K562 (cell line): ENCODE data around the gene MTARC2.

ENCODE experiments used
- ESRRA ChIP-seq: fragments of 450-650 bp; IDR thresholded peaks from 2 replicates; pipeline ENCODE4 v1.6.1; 2014; ENCODE audit warnings: low read depth, mild to moderate bottlenecking, moderate library complexity, borderline replicate concordance
- ETV5 ChIP-seq: sonication (generic); formaldehyde crosslinking; IDR thresholded peaks from 2 replicates; pipeline ENCODE4 v1.4.0; 2020; ENCODE audit warnings: low read depth, mild to moderate bottlenecking, missing genetic modification reagents
- MYC ChIP-seq, 2 experiments: fragments of 250-450 bp in 1 of 2; sonication (Bioruptor Pico) in 1 of 2; IDR thresholded peaks; 2 replicates each; pipeline versions ENCODE4 v1.5.1 to v1.6.1; 2012 to 2021; ENCODE audit warnings: low read depth in 2 of 2, borderline replicate concordance in 1 of 2, improper control_type of control experiment in 1 of 2, low read length in 1 of 2, mild to moderate bottlenecking in 1 of 2, moderate library complexity in 1 of 2
- TF ChIP-seq, protein P1 (sequence below), 2 experiments: fragments of 450-650 bp; formaldehyde crosslinking in 1 of 2; IDR thresholded peaks; 2 replicates each; pipeline versions ENCODE4 v1.4.0 to v1.6.1; 2014 to 2020; ENCODE audit warnings: mild to moderate bottlenecking in 2 of 2, borderline replicate concordance in 1 of 2, low read depth in 1 of 2
- TF ChIP-seq, protein P2 (sequence below): fragments of 250-450 bp; sonication (Bioruptor Pico); IDR thresholded peaks from 2 replicates; pipeline ENCODE4 v1.9.0; 2021; ENCODE audit warnings: mild to moderate bottlenecking
- TF ChIP-seq, protein P3 (sequence below), 3 experiments: IDR thresholded peaks in 2 of 3; conservative IDR thresholded peaks in 1 of 3; 2 replicates each; pipeline ENCODE4 v1.5.1; 2011 to 2012; ENCODE audit warnings: low read length in 3 of 3, mild to moderate bottlenecking in 3 of 3, control low read depth in 2 of 3, improper control_type of control experiment in 1 of 3, inconsistent platforms in 1 of 3, low read depth in 1 of 3, mixed read lengths in 1 of 3, moderate library complexity in 1 of 3; ENCODE audit not compliant: insufficient read depth in 2 of 3
- TF ChIP-seq, protein P4 (sequence below), 2 experiments: IDR thresholded peaks in 1 of 2; conservative IDR thresholded peaks in 1 of 2; 2 replicates each; pipeline ENCODE4 v1.6.1; 2016; ENCODE audit warnings: low read depth in 2 of 2, mild to moderate bottlenecking in 1 of 2, missing compliant biosample characterization in 1 of 2, missing genetic modification characterization in 1 of 2, moderate library complexity in 1 of 2

DNA sequence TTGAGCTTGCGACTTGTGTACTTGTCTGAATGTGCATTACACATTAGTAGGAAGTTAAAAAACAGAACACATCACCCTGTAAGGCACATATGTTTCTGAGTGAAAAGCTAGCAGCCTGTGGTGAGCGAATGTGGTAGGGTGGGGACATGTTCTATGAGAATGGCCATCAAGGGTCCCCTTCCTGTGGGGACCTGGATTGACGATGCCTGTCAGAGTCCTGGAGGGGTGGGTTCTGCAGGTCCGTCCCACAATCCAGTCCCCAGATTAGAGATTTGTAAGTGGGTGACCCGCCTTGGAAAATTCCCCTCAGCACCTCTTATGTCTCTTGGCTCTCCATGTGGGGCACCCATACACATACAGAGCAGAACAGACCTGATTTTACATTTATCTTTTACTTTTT lies 78.6 kb downstream of the MTARC2 start:
- TF ChIP-seq, protein P1, sequence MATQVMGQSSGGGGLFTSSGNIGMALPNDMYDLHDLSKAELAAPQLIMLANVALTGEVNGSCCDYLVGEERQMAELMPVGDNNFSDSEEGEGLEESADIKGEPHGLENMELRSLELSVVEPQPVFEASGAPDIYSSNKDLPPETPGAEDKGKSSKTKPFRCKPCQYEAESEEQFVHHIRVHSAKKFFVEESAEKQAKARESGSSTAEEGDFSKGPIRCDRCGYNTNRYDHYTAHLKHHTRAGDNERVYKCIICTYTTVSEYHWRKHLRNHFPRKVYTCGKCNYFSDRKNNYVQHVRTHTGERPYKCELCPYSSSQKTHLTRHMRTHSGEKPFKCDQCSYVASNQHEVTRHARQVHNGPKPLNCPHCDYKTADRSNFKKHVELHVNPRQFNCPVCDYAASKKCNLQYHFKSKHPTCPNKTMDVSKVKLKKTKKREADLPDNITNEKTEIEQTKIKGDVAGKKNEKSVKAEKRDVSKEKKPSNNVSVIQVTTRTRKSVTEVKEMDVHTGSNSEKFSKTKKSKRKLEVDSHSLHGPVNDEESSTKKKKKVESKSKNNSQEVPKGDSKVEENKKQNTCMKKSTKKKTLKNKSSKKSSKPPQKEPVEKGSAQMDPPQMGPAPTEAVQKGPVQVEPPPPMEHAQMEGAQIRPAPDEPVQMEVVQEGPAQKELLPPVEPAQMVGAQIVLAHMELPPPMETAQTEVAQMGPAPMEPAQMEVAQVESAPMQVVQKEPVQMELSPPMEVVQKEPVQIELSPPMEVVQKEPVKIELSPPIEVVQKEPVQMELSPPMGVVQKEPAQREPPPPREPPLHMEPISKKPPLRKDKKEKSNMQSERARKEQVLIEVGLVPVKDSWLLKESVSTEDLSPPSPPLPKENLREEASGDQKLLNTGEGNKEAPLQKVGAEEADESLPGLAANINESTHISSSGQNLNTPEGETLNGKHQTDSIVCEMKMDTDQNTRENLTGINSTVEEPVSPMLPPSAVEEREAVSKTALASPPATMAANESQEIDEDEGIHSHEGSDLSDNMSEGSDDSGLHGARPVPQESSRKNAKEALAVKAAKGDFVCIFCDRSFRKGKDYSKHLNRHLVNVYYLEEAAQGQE (IDR thresholded peaks at IDR 0.05; ENCODE audit: borderline replicate concordance) = no peak
- TF ChIP-seq, protein P1 (CRISPR knock-in tag; IDR thresholded peaks at IDR 0.05; ENCODE audit: low read depth) = no peak
- no peak for TF ChIP-seq ESRRA
- TF ChIP-seq, protein P2, sequence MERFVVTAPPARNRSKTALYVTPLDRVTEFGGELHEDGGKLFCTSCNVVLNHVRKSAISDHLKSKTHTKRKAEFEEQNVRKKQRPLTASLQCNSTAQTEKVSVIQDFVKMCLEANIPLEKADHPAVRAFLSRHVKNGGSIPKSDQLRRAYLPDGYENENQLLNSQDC = no peak
- no peak for TF ChIP-seq ETV5 (CRISPR knock-in tag)
- TF ChIP-seq MYC (IDR thresholded peaks at IDR 0.05; ENCODE audit: low read depth, low read length) = no peak
- TF ChIP-seq MYC (CRISPR knock-in tag; IDR thresholded peaks at IDR 0.05; ENCODE audit: borderline replicate concordance, low read depth) = no peak
- TF ChIP-seq, protein P3, sequence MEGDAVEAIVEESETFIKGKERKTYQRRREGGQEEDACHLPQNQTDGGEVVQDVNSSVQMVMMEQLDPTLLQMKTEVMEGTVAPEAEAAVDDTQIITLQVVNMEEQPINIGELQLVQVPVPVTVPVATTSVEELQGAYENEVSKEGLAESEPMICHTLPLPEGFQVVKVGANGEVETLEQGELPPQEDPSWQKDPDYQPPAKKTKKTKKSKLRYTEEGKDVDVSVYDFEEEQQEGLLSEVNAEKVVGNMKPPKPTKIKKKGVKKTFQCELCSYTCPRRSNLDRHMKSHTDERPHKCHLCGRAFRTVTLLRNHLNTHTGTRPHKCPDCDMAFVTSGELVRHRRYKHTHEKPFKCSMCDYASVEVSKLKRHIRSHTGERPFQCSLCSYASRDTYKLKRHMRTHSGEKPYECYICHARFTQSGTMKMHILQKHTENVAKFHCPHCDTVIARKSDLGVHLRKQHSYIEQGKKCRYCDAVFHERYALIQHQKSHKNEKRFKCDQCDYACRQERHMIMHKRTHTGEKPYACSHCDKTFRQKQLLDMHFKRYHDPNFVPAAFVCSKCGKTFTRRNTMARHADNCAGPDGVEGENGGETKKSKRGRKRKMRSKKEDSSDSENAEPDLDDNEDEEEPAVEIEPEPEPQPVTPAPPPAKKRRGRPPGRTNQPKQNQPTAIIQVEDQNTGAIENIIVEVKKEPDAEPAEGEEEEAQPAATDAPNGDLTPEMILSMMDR (IDR thresholded peaks at IDR 0.05 in 2 of 3, conservative IDR thresholded peaks at IDR 0.05 in 1 of 3; ENCODE audit: insufficient read depth in 2 of 3, low read depth in 1 of 3, low read length in 3 of 3) = no peak
- TF ChIP-seq, protein P4, sequence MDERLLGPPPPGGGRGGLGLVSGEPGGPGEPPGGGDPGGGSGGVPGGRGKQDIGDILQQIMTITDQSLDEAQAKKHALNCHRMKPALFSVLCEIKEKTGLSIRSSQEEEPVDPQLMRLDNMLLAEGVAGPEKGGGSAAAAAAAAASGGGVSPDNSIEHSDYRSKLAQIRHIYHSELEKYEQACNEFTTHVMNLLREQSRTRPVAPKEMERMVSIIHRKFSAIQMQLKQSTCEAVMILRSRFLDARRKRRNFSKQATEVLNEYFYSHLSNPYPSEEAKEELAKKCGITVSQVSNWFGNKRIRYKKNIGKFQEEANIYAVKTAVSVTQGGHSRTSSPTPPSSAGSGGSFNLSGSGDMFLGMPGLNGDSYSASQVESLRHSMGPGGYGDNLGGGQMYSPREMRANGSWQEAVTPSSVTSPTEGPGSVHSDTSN (CRISPR knock-in tag; IDR thresholded peaks at IDR 0.05; ENCODE audit: low read depth) = no peak
- TF ChIP-seq, protein P4 (tag; conservative IDR thresholded peaks at IDR 0.05; ENCODE audit: low read depth) = no peak
